NCI-H1694 treated with DMSO at 0.1 percent for 48 hours (cell line): ENCODE measurements around the gene FTL.
A peak's percentile ranks its signal among the peaks of the same experiment; 100 is the strongest.
"Not testable (repeated sequence)": the region's sequence is repeated elsewhere in the genome, so short reads cannot be mapped to it uniquely, and the experiment has no call there.

Experiments
- DNase-seq: peaks from one replicate; lab custom pipeline; 2025; lab: John Stamatoyannopoulos, UW

FTL gene

DNA sequence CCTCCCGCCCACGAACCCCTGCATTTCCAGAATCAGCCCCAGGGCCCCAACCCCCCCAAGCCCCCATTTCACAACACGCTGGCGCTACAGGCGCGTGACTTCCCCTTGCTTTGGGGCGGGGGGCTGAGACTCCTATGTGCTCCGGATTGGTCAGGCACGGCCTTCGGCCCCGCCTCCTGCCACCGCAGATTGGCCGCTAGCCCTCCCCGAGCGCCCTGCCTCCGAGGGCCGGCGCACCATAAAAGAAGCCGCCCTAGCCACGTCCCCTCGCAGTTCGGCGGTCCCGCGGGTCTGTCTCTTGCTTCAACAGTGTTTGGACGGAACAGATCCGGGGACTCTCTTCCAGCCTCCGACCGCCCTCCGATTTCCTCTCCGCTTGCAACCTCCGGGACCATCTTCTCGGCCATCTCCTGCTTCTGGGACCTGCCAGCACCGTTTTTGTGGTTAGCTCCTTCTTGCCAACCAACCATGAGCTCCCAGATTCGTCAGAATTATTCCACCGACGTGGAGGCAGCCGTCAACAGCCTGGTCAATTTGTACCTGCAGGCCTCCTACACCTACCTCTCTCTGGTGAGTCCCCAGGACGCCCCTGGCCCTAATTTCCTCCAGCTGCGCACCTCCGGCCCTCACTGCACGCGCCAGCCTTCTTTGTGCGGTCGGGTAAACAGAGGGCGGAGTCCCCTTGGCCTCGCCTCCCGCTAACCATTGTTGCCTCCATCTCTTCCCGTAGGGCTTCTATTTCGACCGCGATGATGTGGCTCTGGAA is at the start of gene FTL:
FTL (plus strand) TSS at position 270 of the 766 bp plus-strand sequence; CDS start at position 469, 199 bp downstream.
- DNase-seq, result peak; percentile 89

DNA sequence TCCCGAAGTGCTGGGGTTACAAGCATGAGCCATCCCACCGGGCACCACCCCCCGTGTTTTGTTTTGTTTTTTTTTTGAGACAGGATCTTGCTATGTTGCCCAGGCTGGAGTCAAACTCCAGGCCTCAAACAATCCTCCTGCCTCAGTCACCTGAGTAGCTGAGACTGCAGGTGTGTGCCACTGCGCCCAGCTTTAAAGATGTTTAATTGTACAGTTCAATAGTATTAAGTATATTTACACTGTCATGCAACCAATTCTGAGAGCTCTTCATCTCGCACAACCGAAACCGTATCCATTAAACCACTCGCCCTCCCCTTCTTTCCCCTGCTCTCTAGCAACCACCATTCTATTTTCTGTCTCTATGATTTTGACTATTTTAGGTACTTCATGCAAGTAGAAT is 49.4 kb upstream of the FTL start:
- no peak for DNase-seq

DNA sequence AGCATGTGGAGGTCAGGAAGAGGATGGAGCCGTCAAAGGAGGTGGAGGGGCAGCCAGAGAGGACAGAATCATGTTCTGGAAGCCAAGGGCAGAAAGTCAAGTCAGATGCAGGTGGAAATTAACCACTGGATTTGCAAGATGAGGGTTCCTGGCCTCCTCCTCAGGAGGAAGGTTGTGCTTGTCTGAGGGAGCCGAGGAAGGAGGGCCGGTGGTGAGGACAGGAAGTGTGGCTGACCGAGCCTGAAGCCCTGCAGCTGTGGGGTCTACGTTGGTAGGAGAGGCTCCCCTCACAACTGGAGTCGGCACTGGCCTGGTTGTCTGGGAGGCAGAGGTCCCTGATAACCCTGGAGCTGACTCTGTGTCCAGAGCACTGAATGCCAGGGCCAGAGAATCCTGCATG is 47.0 kb upstream of the FTL start:
- DNase-seq, result no peak

DNA sequence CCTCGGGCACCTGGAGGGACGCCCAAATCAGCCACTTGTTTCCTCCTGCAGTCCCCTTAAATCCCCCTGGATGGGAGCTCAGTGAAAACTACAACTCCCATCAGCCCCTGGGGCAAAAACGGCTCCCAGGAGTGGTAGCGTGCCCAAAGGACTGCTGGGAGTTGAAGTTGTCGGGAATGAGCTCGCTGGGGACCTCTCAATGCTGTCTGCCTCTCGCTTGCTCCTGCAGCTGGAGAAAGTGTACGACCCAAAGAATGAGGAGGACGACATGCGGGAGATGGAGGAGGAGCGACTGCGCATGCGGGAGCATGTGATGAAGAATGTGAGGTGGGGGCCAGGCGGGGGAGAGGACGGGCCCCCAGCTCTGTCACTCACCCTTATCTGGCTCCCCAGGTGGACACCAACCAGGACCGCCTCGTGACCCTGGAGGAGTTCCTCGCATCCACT is 46.3 kb upstream of the FTL start:
- DNase-seq, result no peak

DNA sequence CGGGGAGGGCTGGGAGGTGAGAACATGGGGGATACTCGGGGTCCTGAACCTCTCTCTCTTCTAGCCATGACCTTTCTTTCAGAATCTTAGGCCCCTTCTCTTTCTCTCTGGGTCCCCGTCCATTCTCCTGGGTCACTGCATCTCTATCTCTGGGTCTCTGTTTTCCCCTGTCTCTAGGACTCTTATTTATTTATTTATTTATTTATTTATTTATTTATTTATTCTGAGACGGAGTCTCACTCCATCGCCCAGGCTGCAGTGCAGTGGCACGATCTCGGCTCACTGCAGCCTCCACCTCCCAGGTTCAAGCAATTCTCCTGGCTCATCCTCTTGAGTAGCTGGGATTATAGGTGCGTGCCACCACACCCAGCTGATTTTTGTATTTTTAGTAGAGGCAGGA is 45.8 kb upstream of the FTL start:
- DNase-seq, result not testable (repeated sequence)

DNA sequence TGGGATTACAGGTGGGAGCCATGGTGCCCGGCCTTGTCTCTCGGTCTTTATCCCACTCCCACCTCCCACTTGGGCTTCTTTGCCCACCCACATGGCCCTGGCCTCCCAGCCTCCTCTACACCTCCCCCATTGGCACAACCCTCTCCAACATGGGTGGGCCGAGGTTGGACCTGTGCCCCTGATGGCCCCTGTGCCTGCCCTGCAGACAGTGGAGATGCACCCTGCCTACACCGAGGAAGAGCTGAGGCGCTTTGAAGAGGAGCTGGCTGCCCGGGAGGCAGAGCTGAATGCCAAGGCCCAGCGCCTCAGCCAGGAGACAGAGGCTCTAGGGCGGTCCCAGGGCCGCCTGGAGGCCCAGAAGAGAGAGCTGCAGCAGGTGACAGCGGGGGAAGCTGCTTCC is 44.2 kb upstream of the FTL start:
- no peak for DNase-seq

DNA sequence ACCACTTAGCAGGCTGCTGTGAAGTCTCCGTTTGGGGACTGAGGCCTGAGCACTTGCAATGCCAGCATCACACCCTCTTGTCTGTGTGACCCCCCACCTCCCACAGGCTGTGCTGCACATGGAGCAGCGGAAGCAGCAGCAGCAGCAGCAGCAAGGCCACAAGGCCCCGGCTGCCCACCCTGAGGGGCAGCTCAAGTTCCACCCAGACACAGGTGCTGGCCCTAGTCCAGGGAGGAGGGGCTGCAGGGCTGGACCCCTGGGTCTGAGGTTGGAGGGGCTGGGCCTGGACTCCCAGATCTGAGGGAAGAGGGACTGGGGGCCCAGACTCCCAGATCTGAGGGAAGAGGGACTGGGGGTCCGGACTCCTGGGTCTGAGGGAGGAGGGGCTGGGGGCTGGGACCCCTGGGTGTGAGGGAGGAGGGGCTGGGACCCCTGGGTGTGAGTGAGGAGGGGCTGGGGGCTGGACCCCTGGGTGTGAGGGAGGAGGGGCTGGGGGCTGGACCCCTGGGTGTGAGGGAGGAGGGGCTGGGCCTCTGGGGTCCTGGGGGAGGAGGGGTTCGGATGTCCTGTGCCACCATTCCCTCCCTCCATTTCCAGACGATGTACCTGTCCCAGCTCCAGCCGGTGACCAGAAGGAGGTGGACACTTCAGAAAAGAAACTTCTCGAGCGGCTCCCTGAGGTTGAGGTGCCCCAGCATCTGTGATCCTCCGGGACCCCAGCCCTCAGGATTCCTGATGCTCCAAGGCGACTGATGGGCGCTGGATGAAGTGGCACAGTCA is 43.2 kb upstream of the FTL start:
- DNase-seq, result no peak

DNA sequence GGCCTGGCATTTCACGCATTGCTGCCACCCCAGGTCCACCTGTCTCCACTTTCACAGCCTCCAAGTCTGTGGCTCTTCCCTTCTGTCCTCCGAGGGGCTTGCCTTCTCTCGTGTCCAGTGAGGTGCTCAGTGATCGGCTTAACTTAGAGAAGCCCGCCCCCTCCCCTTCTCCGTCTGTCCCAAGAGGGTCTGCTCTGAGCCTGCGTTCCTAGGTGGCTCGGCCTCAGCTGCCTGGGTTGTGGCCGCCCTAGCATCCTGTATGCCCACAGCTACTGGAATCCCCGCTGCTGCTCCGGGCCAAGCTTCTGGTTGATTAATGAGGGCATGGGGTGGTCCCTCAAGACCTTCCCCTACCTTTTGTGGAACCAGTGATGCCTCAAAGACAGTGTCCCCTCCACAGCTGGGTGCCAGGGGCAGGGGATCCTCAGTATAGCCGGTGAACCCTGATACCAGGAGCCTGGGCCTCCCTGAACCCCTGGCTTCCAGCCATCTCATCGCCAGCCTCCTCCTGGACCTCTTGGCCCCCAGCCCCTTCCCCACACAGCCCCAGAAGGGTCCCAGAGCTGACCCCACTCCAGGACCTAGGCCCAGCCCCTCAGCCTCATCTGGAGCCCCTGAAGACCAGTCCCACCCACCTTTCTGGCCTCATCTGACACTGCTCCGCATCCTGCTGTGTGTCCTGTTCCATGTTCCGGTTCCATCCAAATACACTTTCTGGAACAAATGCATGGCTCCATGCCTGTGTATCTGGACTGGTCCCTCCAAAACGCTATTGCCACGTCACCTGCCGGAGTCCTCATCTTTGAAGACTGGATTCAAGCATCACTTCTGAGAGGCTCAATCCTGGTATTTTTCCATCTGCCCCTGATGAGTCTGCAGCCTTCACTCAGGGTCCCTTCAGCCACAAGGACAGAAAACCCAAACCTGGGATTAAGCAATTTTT is 42.3 kb upstream of the FTL start:
- DNase-seq, result no peak

DNA sequence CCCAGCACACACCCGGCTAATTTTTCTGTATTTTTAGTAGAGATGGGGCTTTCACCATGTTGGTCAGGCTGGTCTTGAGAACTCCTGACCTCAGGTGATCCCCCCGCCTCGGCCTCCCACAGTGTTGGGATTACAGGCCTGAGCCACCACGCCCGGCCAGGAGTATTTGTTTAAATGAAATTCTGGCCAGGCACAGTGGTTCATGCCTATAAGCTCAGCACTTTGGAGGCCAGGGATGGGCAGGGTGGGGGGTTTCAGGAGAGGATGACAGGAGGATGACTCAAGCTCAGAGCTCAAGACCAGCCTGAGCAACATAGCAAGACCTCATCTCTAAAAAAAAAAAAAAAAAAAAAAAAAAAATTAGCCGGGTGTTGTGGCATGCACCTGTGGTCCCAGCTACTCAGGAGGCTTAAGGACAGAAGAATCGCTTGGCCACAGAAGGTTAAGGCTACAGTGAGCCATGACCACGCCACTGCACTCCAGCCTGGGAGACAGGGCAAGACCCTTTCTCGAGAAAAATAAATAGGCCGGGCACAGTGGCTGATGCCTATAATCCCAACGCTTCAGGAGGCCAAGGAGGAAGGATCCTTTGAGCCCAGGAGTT is 39.8 kb upstream of the FTL start:
- DNase-seq, result no peak

DNA sequence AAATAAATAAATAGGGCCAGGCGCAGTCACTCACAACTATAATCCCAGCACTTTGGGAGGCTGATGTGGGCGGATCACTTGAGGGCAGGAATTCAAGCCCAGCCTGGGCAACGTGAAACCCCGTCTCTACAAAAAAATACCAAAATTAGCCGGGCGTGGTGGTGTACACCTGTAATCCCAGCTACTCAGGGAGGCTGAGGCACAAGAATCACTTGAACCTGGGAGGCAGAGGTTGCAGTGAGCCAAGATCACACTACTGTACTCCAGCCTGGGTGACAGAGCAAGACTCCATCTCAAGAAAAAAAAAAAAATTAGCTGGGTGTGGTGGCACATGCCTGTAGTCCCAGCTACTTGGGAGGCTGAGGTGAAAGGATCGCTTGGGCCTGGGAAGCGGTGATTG is 39.2 kb upstream of the FTL start:
- not testable (repeated sequence) for DNase-seq

DNA sequence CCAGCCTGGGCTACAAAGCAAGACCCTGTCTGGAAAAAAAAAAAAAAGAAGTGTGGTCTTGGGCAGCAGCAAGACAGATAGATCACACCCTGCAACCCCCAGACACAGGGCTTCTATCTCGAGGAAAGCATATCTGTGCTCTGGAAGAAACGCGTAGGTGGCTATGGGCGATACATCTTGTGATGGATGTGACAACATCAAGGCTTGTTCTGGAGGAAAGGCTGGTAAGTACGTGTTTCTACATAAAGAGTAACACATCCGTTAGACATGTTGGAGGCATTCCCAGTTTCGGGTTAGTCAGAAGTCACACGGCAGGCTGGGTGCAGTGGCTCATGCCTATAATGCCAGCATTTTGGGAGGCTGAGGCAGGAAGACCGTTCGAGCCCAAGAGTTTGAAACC is 38.2 kb upstream of the FTL start:
- DNase-seq, result no peak

DNA sequence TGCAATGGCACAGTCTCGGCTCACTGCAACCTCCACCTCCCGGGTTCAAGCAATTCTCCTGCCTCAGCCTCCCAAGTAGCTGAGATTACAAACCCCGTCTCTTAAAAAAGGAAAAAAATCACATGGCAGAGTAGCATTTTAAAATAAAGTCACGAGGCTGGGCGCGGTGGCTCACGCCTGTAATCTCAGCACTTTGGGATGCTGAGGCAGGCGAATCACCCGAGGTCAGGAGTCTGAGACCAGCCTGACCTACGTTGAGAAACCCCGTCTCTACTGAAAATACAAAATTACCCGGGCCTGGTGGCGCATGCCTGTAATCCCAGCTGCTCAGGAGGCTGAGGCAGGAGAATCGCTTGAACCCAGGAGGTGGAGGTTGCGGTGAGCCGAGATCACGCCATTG is 37.4 kb upstream of the FTL start:
- DNase-seq, result not testable (repeated sequence)

DNA sequence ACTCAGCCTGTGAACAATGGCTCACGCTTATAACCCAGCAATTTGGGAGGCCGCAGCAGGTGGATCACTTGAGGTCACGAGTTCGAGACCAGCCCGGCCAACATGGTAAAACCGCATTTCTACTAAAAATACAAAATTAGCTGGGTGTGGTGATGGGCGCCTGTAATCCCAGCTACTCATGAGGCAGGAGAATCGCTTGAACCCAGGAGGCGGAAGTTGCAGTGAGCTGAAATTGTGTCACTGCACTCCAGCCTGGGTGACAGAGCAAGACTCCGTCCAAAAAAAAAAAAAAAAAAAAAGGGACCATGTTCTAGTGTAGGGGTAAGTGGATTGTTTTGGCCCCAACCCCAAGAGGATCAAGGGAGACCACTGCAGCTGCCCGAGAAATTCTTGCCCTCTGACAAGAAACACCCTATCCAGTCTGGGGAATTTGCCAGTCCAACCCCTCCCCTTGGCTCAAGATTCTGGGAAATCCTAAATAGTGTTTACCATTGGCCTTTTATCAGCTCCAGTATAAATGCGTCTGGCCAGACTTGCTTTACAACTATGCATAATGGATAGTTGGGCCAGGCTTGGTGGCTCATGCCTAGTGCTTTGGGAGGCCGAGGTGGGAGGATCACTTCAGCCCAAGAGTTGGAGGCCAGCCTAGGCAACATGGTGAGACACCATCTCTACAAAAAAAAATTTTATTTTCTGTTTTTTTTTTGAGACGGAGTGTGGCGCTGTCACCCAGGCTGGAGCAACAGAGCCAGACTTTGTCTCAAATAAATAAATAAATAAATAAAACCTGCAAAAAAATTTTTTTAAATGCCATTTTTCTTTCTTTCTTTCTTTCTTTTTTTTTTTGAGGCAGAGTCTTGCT is 36.7 kb upstream of the FTL start:
- DNase-seq, result no peak

DNA sequence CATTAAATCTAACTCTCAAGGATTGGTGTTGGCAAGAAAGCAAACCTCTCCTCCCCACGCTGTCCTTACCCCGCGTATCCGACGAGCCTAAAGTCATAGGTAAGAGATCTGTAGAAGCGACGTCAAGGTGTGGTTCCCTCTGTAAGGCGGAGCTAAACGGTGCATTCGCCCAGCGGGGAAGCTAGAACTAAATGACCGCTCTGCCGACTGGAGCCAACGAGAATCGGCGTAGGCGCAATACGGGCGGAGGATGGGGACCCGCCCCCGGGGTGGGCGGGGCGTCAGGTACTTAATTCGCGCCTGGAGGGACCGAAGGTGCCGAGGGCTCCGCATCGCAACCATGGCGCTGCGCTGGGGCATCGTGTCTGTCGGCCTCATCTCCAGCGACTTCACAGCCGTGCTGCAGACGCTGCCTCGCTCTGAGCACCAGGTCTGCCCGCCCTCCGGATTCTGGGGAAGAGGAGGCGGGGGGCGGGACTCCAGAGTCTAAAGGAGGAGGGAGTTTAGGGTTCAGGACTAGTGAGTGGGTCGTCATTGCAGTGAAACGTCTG is 31.7 kb upstream of the FTL start, which contains the start of gene DHDH:
DHDH (plus strand) TSS at position 318 of the 551 bp plus-strand sequence; CDS start at position 341, 23 bp downstream.
- peak; percentile 57 for DNase-seq

DNA sequence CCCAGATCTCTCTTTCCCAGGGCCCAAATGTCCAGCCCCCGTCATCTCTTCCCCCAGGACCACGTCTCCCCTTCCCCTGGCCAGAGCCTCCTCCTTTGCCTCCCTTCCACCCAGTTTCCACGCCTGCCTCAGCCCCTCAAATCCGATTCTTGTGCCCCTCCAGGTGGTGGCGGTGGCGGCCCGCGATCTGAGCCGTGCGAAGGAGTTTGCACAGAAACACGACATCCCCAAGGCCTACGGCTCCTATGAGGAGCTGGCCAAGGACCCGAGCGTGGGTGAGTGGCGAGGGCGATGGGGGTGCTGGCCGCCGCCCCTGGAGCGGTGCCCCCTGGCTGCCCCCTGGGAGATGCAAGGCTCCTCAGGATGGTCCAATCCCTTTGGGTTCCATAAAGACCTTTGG is 30.3 kb upstream of the FTL start:
- no peak for DNase-seq

DNA sequence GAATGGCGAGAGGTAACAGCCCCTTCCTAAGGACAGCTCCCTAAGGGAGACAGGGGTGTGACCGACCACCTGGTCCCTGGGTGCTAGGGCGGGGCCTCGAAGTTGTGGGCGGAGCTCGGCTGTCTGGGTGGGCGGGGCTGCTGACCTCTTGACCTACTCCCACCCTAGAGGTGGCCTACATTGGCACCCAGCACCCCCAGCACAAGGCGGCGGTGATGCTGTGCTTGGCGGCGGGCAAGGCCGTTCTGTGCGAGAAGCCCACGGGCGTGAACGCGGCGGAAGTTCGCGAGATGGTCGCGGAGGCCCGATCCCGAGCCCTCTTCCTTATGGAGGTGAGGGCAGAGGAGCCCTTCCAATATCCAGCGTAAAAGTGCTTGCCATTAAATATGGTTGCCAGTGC is 29.2 kb upstream of the FTL start:
- no peak for DNase-seq

DNA sequence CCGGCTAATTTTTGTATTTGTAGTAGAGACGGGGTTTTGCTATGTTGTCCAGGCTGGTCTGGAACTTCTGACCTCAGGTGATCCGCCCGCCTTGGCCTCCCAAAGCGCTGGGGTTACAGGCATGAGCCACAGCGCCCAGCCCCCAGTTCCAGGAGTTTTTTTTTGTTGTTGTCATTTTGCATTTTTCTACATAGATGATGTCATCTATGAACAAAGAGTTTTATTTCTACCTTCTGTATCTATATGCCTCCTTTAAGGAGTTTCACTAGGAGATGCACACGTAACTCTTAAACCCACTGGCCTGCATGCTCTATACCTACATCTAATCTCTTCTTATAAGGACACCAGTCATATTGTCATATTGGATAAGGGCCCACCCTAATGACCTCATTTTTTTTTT is 26.9 kb upstream of the FTL start:
- DNase-seq, result no peak

DNA sequence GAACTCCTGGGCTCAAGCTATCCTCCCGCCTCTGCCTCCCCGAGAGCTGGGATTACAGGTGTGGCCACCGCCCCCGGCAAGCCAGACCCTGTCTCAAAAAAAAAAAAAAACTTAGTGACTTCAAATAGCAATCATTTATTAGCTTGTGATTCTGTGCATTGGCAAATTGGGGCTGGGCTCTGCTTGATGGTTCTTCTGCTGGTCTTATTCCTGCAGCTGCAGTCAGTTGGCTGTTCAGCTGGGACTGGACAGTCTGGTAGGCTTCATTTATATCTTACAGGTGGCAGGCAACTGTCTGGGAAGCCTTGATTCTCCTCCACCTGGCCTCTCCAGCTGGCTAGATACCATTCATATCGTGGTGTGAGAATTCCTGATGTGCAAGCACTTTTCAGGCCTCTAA is 24.2 kb upstream of the FTL start:
- no peak for DNase-seq

DNA sequence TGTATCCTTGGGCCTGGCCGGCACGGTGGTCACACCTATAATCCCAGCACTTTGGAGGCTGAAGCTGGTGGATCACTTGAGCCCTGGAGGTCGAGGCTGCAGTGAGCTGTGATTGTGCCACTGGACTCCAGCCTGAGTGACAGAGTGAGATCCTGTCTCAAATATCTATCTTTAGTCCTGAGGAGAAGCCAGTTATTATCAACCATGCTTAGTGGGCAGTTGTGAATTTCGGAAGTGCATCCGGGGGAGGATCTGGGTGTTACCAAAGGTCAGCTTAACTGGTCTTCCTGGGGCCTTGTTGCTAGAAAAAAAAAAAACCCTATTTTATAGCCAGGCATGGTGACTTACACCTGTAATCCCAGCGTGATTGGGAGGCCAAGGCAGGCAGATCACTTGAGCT is 22.0 kb upstream of the FTL start:
- no peak for DNase-seq

DNA sequence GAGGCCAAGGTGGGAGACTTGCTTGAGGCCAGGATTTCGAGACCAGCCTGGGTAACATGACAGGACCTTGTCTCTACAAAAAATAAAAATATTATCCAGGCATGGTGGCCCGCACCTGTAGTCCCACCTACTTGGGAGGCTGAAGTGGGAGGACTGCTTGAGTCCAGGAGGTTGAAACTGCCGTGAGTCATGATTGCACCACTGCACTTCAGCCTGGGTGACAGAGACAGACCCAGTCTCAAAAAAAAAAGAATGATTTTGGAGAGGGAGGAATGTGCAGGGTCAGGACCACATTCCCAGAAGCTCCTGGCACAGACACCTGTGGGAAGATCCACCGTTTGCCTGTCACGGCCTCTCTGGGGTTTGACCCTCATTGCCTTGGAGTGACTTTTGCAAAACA is 19.7 kb upstream of the FTL start:
- no peak for DNase-seq

DNA sequence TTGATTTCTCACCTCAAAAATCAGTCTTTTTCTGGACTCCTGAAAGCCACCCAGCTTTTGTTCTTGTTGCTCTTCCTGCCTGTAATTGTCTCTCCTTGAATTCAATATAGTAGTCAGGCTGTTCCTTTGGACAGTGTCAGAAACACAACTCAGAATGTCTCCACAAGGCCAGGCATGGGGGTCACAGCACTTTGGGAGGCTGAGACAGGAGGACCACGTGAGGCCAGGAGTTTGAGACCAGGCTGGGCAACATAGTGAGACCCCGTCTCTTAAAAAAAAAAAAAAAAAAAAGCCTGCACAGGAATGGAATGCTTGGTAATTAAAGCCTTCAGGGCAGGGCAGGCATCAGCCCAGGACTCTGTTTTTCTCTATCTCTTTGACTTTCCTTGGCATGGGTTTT is 19.3 kb upstream of the FTL start:
- no peak for DNase-seq
